HCT116 (cell line): ENCODE measurements around the gene PPAT. TPM values are rescaled to one million over a fixed set of nuclear protein-coding genes. Genes with fewer than 3 reads are reported as not detected.
A peak's percentile ranks its signal among the peaks of the same experiment; 100 is the strongest.

Source experiments
- ATAC-seq: fragments of 200-7000 bp; cut with Tn5 transposase; 2 replicates; pipeline ENCODE4 v1.9.1; 2020; ENCODE audit warnings: mild to moderate bottlenecking, moderate library complexity
- BruUV-seq: library from RNA; stranded (reverse); fragments of 400-500 nt; replicated peaks from 2 replicates; lab custom pipeline; 2021; lab: Mats Ljungman, UMichigan
- CTCF ChIA-PET: fragments of 300-600 bp; sonication (Branson Sonifier 250); formaldehyde crosslinking; loops from one replicate; lab custom pipeline; 2021; ENCODE audit warnings: antibody characterized with exemption; lab: Charles Lee
- POLR2A ChIA-PET: fragments of 300-600, 350-600 bp; sonication (Branson Sonifier 250); formaldehyde crosslinking; loops from one replicate; lab custom pipeline; 2021; ENCODE audit warnings: antibody characterized with exemption; lab: Charles Lee
- RAD21 ChIA-PET, 2 experiments: fragments of 300-600 bp; sonication (Branson Sonifier 250); formaldehyde crosslinking; loops; one replicate each; lab custom pipeline; 2023; ENCODE audit warnings: low total read pairs in 2 of 2; ENCODE audit not compliant: uncharacterized antibody in 2 of 2, unreplicated experiment in 2 of 2, low non-redundant PET in 1 of 2; lab: Charles Lee
- DNase-seq: peaks from one replicate; pipeline ENCODE4 v3.0.0-alpha.2; 2010; ENCODE audit warnings: low read depth, low spot score
- H2AFZ ChIP-seq: fragments of 200-600 bp; shearing (Covaris generic), sonication (generic); 2 replicates; pipeline ENCODE4 v1.6.1; 2017; ENCODE audit warnings: low read depth, mixed run types, mixed read lengths, antibody characterized with exemption, low read length; ENCODE audit not compliant: poor library complexity, severe bottlenecking
- H3K27ac ChIP-seq: 2 replicates; pipeline ENCODE4 v1.5.1; 2012; ENCODE audit warnings: low read depth, low read length
- H3K27me3 ChIP-seq: fragments of 200-600 bp; sonication (generic); 2 replicates; pipeline ENCODE4 v1.6.1; 2016; ENCODE audit warnings: mixed run types, low read length, mixed read lengths; ENCODE audit not compliant: insufficient read depth
- H3K36me3 ChIP-seq, 2 experiments: fragments of 200-500 bp in 1 of 2; fragments of 200-600 bp in 1 of 2; sonication (Bioruptor generic) in 1 of 2; sonication (generic) in 1 of 2; 2 replicates each; pipeline versions ENCODE4 v1.5.1 to v1.6.1; 2014 to 2016; ENCODE audit warnings: low read length in 2 of 2, inconsistent platforms in 1 of 2, mixed read lengths in 1 of 2, mixed run types in 1 of 2; ENCODE audit not compliant: insufficient read depth in 2 of 2, control insufficient read depth in 1 of 2
- H3K4me1 ChIP-seq, 2 experiments: fragments of 200-600 bp in 1 of 2; sonication (generic) in 1 of 2; 2 replicates each; pipeline versions ENCODE4 v1.5.1 to v1.6.1; 2012 to 2017; ENCODE audit warnings: low read length in 2 of 2, inconsistent platforms in 1 of 2, mild to moderate bottlenecking in 1 of 2, mixed read lengths in 1 of 2, mixed run types in 1 of 2, moderate library complexity in 1 of 2; ENCODE audit not compliant: insufficient read depth in 2 of 2, control insufficient read depth in 1 of 2
- H3K4me2 ChIP-seq: fragments of 200-600 bp; sonication (generic); 2 replicates; pipeline ENCODE4 v1.6.1; 2017; ENCODE audit warnings: mixed run types, low read length, mixed read lengths
- H3K4me3 ChIP-seq, 2 experiments: fragments of 200-600 bp in 1 of 2; sonication (generic) in 1 of 2; replicated peaks in 1 of 2; 2 replicates each; pipeline ENCODE4 v1.5.1; 2011 to 2016; ENCODE audit warnings: low read length in 2 of 2, control low read depth in 1 of 2, low read depth in 1 of 2, mild to moderate bottlenecking in 1 of 2, mixed read lengths in 1 of 2, mixed run types in 1 of 2
- H3K79me2 ChIP-seq: fragments of 200-600 bp; sonication (generic); 2 replicates; pipeline ENCODE4 v1.6.1; 2017; ENCODE audit warnings: mild to moderate bottlenecking, mixed run types, low read length, moderate library complexity, mixed read lengths; ENCODE audit not compliant: insufficient read depth
- H3K9ac ChIP-seq: fragments of 200-600 bp; sonication (generic); 2 replicates; pipeline ENCODE4 v1.6.1; 2016; ENCODE audit warnings: low read length, mixed read lengths
- H3K9me2 ChIP-seq: fragments of 200-600 bp; sonication (generic), shearing (Covaris generic); 2 replicates; pipeline ENCODE4 v1.6.1; 2017; ENCODE audit warnings: mixed run types, mild to moderate bottlenecking, moderate library complexity; ENCODE audit not compliant: insufficient read depth
- H3K9me3 ChIP-seq, 2 experiments: fragments of 200-500 bp in 1 of 2; fragments of 200-600 bp in 1 of 2; sonication (Bioruptor generic) in 1 of 2; sonication (generic) in 1 of 2; 2 replicates each; pipeline ENCODE4 v1.6.1; 2014 to 2017; ENCODE audit warnings: low read length in 2 of 2, mixed read lengths in 2 of 2, inconsistent platforms in 1 of 2, low read depth in 1 of 2, mild to moderate bottlenecking in 1 of 2, mixed run types in 1 of 2, moderate library complexity in 1 of 2; ENCODE audit not compliant: control insufficient read depth in 1 of 2, insufficient read depth in 1 of 2
- H4K20me1 ChIP-seq: fragments of 200-600 bp; sonication (generic), shearing (Covaris generic); 2 replicates; pipeline ENCODE4 v1.6.1; 2017; ENCODE audit warnings: mixed run types, mild to moderate bottlenecking, moderate library complexity; ENCODE audit not compliant: insufficient read depth
- CEBPB ChIP-seq: IDR thresholded peaks from 2 replicates; pipeline ENCODE4 v1.6.1; 2012; ENCODE audit warnings: low read depth
- EGR1 ChIP-seq: IDR thresholded peaks from 2 replicates; pipeline ENCODE4 v1.6.1; 2012; ENCODE audit warnings: low read depth
- ELF1 ChIP-seq: IDR thresholded peaks from 2 replicates; pipeline ENCODE4 v1.6.1; 2012; ENCODE audit warnings: low read depth, borderline replicate concordance
- EZH2 ChIP-seq: fragments of 200-600 bp; sonication (generic); IDR thresholded peaks from 2 replicates; pipeline ENCODE4 v1.6.1; 2017; ENCODE audit warnings: antibody characterized with exemption, mixed run types
- FOSL1 ChIP-seq: IDR thresholded peaks from 2 replicates; pipeline ENCODE4 v1.6.1; 2012; ENCODE audit warnings: low read depth
- POLR2A ChIP-seq: IDR thresholded peaks from 2 replicates; pipeline ENCODE4 v1.7.0; 2011; ENCODE audit warnings: borderline replicate concordance; ENCODE audit not compliant: insufficient read depth, insufficient read length; ENCODE audit errors: extremely low read depth
- POLR2AphosphoS5 ChIP-seq: IDR thresholded peaks from 2 replicates; pipeline ENCODE4 v1.6.1; 2011; ENCODE audit warnings: mild to moderate bottlenecking, low read depth, low read length, moderate library complexity
- RAD21 ChIP-seq: IDR thresholded peaks from 2 replicates; pipeline ENCODE4 v1.6.1; 2012; ENCODE audit warnings: low read depth, mild to moderate bottlenecking
- SIN3A ChIP-seq: IDR thresholded peaks from 2 replicates; pipeline ENCODE4 v1.6.1; 2012; ENCODE audit warnings: low read depth
- SP1 ChIP-seq: IDR thresholded peaks from 2 replicates; pipeline ENCODE4 v1.6.1; 2012; ENCODE audit warnings: low read depth
- YY1 ChIP-seq: IDR thresholded peaks from 2 replicates; pipeline ENCODE4 v1.6.1; 2011; ENCODE audit warnings: low read length, low read depth, moderate library complexity, mild to moderate bottlenecking; ENCODE audit not compliant: insufficient replicate concordance; ENCODE audit errors: extremely low read depth
- ZFX ChIP-seq: fragments of 450-650 bp; IDR thresholded peaks from 2 replicates; pipeline ENCODE4 v1.6.1; 2017
- ZNF274 ChIP-seq: fragments of 200-500 bp; sonication (Bioruptor generic); IDR thresholded peaks from 2 replicates; pipeline ENCODE4 v1.6.1; 2014; ENCODE audit warnings: mild to moderate bottlenecking, low read depth, low read length, inconsistent platforms
- intact Hi-C: fragments of 100-400 bp; cut with micrococcal nuclease; formaldehyde crosslinking; loops from 2 replicates; pipeline ENCODE4 v1.10.0; 2022
- total RNA-seq: library from RNA; stranded (reverse); gene quantifications from one replicate; pipeline ENCODE4 v1.2.1, GENCODE V29; 2021; ENCODE audit not compliant: unreplicated experiment
- TF ChIP-seq, protein P1 (sequence below): IDR thresholded peaks from 2 replicates; pipeline ENCODE4 v1.6.1; 2012
- TF ChIP-seq, protein P2 (sequence below): IDR thresholded peaks from 2 replicates; pipeline ENCODE4 v1.6.1; 2011; ENCODE audit warnings: mild to moderate bottlenecking, low read length, moderate library complexity; ENCODE audit not compliant: insufficient replicate concordance; ENCODE audit errors: extremely low read depth
- TF ChIP-seq, protein P3 (sequence below), 3 experiments: fragments of 200-600 bp in 1 of 3; sonication (generic) in 1 of 3; IDR thresholded peaks in 2 of 3; conservative IDR thresholded peaks in 1 of 3; 2 replicates each; pipeline ENCODE4 v1.5.1; 2012 to 2017; ENCODE audit warnings: low read depth in 2 of 3, low read length in 2 of 3, antibody characterized with exemption in 1 of 3, borderline replicate concordance in 1 of 3, control low read depth in 1 of 3, mild to moderate bottlenecking in 1 of 3, mixed read lengths in 1 of 3, mixed run types in 1 of 3, moderate library complexity in 1 of 3; ENCODE audit not compliant: insufficient read depth in 1 of 3
- TF ChIP-seq, protein P4 (sequence below): IDR thresholded peaks from 2 replicates; pipeline ENCODE4 v1.6.1; 2012
- TF ChIP-seq, protein P5 (sequence below): IDR thresholded peaks from 2 replicates; pipeline ENCODE4 v1.6.1; 2012; ENCODE audit warnings: low read depth

PPAT gene
- total RNA-seq, 1 experiment from 2014 or later = 78.6 TPM

- no TSS peak for BruUV-seq
- intact Hi-C loops = no loop called here
- no peaks in the 10 kb centered on the region for H3K27me3 ChIP-seq
- H3K9ac ChIP-seq = peak overlapping the region; percentile 92
- peaks cover 22% of the 10 kb centered on the region for H3K79me2 ChIP-seq
- H3K36me3 ChIP-seq = peaks cover 0 to 3% of the 10 kb centered on the region in 2 experiments; a peak in 2 of 4 replicates
- ChIA-PET CTCF (no interaction called here), POLR2A (interaction anchor here (1.2 kb wide), 1 partner anchor 17 kb away, joined by 4 read pairs; no protein-coding TSS in a partner anchor), RAD21 (no interaction called here)
- H3K27ac ChIP-seq = no peak overlapping the region
- H3K9me2 ChIP-seq = no peaks in the 10 kb centered on the region
- no peak for ATAC-seq
- no peaks in the 10 kb centered on the region for H4K20me1 ChIP-seq
- TF ChIP-seq SP1 (no peak), RAD21 (no peak), EGR1 (no peak), SIN3A (no peak), CEBPB (no peak), EZH2 (no peak), POLR2AphosphoS5 (no peak), POLR2A (no peak), ZFX (no peak), FOSL1 (no peak), ELF1 (no peak), YY1 (no peak), ZNF274 (no peak)
- TF ChIP-seq, protein P1, sequence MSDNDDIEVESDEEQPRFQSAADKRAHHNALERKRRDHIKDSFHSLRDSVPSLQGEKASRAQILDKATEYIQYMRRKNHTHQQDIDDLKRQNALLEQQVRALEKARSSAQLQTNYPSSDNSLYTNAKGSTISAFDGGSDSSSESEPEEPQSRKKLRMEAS = no peak
- TF ChIP-seq, protein P2, sequence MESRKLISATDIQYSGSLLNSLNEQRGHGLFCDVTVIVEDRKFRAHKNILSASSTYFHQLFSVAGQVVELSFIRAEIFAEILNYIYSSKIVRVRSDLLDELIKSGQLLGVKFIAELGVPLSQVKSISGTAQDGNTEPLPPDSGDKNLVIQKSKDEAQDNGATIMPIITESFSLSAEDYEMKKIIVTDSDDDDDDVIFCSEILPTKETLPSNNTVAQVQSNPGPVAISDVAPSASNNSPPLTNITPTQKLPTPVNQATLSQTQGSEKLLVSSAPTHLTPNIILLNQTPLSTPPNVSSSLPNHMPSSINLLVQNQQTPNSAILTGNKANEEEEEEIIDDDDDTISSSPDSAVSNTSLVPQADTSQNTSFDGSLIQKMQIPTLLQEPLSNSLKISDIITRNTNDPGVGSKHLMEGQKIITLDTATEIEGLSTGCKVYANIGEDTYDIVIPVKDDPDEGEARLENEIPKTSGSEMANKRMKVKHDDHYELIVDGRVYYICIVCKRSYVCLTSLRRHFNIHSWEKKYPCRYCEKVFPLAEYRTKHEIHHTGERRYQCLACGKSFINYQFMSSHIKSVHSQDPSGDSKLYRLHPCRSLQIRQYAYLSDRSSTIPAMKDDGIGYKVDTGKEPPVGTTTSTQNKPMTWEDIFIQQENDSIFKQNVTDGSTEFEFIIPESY = no peak
- TF ChIP-seq, protein P3, sequence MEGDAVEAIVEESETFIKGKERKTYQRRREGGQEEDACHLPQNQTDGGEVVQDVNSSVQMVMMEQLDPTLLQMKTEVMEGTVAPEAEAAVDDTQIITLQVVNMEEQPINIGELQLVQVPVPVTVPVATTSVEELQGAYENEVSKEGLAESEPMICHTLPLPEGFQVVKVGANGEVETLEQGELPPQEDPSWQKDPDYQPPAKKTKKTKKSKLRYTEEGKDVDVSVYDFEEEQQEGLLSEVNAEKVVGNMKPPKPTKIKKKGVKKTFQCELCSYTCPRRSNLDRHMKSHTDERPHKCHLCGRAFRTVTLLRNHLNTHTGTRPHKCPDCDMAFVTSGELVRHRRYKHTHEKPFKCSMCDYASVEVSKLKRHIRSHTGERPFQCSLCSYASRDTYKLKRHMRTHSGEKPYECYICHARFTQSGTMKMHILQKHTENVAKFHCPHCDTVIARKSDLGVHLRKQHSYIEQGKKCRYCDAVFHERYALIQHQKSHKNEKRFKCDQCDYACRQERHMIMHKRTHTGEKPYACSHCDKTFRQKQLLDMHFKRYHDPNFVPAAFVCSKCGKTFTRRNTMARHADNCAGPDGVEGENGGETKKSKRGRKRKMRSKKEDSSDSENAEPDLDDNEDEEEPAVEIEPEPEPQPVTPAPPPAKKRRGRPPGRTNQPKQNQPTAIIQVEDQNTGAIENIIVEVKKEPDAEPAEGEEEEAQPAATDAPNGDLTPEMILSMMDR (IDR thresholded peaks at IDR 0.05 in 2 of 3, conservative IDR thresholded peaks at IDR 0.05 in 1 of 3; ENCODE audit: borderline replicate concordance in 1 of 3, insufficient read depth in 1 of 3, low read depth in 2 of 3, low read length in 2 of 3) = no peak
- TF ChIP-seq, protein P4, sequence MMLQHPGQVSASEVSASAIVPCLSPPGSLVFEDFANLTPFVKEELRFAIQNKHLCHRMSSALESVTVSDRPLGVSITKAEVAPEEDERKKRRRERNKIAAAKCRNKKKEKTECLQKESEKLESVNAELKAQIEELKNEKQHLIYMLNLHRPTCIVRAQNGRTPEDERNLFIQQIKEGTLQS = no peak
- TF ChIP-seq, protein P5, sequence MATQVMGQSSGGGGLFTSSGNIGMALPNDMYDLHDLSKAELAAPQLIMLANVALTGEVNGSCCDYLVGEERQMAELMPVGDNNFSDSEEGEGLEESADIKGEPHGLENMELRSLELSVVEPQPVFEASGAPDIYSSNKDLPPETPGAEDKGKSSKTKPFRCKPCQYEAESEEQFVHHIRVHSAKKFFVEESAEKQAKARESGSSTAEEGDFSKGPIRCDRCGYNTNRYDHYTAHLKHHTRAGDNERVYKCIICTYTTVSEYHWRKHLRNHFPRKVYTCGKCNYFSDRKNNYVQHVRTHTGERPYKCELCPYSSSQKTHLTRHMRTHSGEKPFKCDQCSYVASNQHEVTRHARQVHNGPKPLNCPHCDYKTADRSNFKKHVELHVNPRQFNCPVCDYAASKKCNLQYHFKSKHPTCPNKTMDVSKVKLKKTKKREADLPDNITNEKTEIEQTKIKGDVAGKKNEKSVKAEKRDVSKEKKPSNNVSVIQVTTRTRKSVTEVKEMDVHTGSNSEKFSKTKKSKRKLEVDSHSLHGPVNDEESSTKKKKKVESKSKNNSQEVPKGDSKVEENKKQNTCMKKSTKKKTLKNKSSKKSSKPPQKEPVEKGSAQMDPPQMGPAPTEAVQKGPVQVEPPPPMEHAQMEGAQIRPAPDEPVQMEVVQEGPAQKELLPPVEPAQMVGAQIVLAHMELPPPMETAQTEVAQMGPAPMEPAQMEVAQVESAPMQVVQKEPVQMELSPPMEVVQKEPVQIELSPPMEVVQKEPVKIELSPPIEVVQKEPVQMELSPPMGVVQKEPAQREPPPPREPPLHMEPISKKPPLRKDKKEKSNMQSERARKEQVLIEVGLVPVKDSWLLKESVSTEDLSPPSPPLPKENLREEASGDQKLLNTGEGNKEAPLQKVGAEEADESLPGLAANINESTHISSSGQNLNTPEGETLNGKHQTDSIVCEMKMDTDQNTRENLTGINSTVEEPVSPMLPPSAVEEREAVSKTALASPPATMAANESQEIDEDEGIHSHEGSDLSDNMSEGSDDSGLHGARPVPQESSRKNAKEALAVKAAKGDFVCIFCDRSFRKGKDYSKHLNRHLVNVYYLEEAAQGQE = no peak
- H3K4me3 ChIP-seq = peak overlapping the region; percentile 77 to 85
- no peaks in the 10 kb centered on the region for H3K9me3 ChIP-seq
- no peak overlapping the region for H2AFZ ChIP-seq
- peaks cover 7 to 15% of the 10 kb centered on the region in 2 experiments; a peak in 3 of 4 replicates for H3K4me1 ChIP-seq
- no peak for DNase-seq
- H3K4me2 ChIP-seq = peak overlapping the region; percentile 89
Observed at GRCh38 chr4:56388306-56388705, 47.1 kb downstream of the PPAT start.
